Measurements from ENCODE around the gene WDR11.

Gene WDR11

DNA sequence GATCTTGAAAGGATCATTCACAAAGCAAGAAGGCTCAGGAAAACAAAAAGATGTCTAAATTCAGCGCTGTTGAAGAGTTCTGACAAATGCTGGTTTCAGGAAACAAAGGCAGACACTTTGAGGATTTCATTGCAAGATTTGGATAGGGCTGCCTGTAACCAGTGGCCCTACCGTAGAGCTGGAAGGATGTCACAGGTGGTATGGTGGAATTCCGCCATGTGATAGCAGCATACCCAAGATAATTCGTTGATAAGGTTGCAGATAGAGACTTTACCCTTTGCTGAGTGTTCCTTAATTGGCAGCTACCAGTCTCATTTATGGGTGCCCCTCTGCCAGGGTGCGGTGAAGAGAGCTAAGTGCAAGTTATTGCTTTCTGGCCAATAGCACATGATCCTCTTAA lies 100.1 kb downstream of the WDR11 start:
- no peak for DNase-seq (ENCODE audit: extremely low read depth, insufficient read length)
- Histone ChIP-seq H3K36me3 (ENCODE audit: control insufficient read depth, insufficient read depth, low read length) (no peaks in the 10 kb centered on the region), H3K4me3 (replicated peaks; ENCODE audit: low read depth, low read length) (no peak overlapping the region), H3K27me3 (replicated peaks; ENCODE audit: control insufficient read depth, insufficient read depth, low read length) (peaks cover 5% of the 10 kb centered on the region)
- TF ChIP-seq, protein P1, sequence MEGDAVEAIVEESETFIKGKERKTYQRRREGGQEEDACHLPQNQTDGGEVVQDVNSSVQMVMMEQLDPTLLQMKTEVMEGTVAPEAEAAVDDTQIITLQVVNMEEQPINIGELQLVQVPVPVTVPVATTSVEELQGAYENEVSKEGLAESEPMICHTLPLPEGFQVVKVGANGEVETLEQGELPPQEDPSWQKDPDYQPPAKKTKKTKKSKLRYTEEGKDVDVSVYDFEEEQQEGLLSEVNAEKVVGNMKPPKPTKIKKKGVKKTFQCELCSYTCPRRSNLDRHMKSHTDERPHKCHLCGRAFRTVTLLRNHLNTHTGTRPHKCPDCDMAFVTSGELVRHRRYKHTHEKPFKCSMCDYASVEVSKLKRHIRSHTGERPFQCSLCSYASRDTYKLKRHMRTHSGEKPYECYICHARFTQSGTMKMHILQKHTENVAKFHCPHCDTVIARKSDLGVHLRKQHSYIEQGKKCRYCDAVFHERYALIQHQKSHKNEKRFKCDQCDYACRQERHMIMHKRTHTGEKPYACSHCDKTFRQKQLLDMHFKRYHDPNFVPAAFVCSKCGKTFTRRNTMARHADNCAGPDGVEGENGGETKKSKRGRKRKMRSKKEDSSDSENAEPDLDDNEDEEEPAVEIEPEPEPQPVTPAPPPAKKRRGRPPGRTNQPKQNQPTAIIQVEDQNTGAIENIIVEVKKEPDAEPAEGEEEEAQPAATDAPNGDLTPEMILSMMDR (IDR thresholded peaks at IDR 0.05; ENCODE audit: insufficient read depth, low read length, poor library complexity, severe bottlenecking), result no peak

GRCh38 chr10:120953897-120954296 lies 102.7 kb downstream of the WDR11 start:
- TF ChIP-seq, protein P1 (IDR thresholded peaks at IDR 0.05; ENCODE audit: insufficient read depth, low read length, poor library complexity, severe bottlenecking), result no peak
- Histone ChIP-seq H3K4me3 (replicated peaks; ENCODE audit: low read depth, low read length) (no peak overlapping the region), H3K27me3 (replicated peaks; ENCODE audit: control insufficient read depth, insufficient read depth, low read length) (peaks cover 5% of the 10 kb centered on the region), H3K36me3 (ENCODE audit: control insufficient read depth, insufficient read depth, low read length) (no peaks in the 10 kb centered on the region)
- DNase-seq (ENCODE audit: extremely low read depth, insufficient read length), result no peak

All from GM06990 (cell line).